Measurements from ENCODE around the gene LRGUK.
A peak's percentile ranks its signal among the peaks of the same experiment; 100 is the strongest.
"Not testable (repeated sequence)": the region's sequence is repeated elsewhere in the genome, so short reads cannot be mapped to it uniquely, and the experiment has no call there.

The LRGUK gene, protein sequence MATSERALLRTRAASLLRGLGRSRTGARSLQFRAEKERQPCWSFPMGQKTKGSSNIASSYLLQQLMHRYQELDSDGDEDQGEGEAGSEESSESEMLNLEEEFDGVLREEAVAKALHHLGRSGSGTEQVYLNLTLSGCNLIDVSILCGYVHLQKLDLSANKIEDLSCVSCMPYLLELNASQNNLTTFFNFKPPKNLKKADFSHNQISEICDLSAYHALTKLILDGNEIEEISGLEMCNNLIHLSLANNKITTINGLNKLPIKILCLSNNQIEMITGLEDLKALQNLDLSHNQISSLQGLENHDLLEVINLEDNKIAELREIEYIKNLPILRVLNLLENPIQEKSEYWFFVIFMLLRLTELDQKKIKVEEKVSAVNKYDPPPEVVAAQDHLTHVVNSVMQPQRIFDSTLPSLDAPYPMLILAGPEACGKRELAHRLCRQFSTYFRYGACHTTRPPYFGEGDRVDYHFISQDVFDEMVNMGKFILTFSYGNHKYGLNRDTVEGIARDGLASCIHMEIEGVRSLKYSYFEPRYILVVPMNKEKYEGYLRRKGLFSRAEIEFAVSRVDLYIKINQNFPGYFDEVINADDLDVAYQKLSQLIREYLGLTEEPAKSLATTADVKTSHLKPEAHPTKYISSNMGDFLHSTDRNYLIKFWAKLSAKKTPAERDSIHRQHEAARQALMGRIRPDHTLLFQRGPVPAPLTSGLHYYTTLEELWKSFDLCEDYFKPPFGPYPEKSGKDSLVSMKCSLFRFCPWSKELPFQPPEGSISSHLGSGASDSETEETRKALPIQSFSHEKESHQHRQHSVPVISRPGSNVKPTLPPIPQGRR

DNA sequence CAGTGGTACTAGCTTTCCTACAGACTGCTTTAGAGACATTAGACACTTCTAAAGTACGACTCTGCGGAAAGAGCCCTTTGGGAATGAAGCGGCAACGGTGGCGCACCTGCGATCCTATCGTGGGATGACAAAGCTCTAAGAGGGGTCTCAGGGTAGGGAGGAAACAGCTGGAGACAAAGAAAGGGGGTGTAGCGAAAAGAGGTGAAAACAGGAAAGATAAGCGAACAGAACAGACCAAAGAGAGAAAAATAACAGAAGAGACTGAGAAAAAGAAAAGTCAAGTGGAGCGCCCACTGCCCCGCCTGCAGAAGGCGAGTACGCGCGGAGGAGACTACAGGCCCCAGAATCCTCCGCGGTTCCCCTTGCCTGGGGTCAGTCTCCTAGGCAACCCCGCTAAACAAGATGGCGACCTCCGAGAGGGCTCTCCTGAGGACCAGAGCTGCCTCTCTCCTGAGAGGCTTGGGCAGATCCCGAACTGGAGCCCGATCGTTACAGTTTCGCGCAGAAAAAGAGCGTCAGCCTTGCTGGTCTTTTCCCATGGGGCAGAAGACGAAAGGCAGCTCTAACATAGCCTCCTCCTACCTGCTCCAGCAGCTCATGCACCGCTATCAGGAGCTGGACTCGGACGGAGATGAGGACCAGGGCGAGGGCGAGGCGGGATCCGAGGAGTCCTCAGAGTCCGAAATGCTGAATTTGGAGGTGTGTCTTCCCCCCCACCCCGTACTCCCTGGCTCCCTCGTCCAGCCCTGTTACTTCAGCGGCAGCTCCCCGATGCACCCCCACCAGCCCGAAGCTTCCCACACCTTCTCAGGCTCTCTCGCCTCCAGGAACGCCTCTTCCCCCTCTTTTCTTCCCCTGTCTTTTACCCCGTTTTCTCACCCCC lies at the start of gene LRGUK:
Gene LRGUK, plus strand, starts transcription at position 375 of the 883 bp plus-strand sequence. Its CDS starts 28 bp downstream, at position 403.
- no peak within 1 kb of the TSS for H3K27ac ChIP-seq (ENCODE audit: low read depth, low read length)
- peak within 1 kb of the TSS; percentile 79 for H2AFZ ChIP-seq (ENCODE audit: low read length, unreplicated experiment)
- peak within 1 kb of the TSS; percentile 88 for H3K4me3 ChIP-seq (ENCODE audit: low read depth, low read length)
- H3K27me3 ChIP-seq (ENCODE audit: insufficient read depth, low read length) = peaks cover 52% of the 10 kb centered on the region
- no peaks in the 10 kb centered on the region for H3K79me2 ChIP-seq (ENCODE audit: control insufficient read depth, insufficient read depth, low read length, unreplicated experiment)
- no peaks in the 10 kb centered on the region for H3K4me1 ChIP-seq (ENCODE audit: control insufficient read depth, insufficient read depth, low read length, unreplicated experiment)
- no peaks in the 10 kb centered on the region for H3K36me3 ChIP-seq (ENCODE audit: insufficient read depth, low read length)

DNA sequence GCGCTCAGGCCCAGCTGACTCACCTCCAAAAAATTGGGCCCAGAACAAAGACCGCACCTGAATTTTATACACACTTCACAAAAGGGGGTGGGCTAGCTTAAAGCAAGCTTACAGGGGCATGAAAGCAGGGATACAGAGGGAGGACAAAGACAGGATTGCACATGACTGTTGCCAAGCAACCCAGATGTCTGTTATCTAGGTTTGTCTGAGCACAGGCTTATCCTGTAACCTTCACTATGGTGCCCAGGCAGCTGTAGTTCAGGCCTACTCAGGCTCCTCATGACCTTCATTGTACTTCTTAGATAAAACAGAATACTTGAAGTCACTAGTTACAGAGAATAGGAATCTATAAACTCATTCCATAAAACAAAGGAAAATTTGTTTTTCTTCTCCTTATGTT lies 49.6 kb upstream of the LRGUK start:
- H3K27ac ChIP-seq (ENCODE audit: low read depth, low read length); H3K4me3 ChIP-seq (ENCODE audit: low read depth, low read length); H2AFZ ChIP-seq (ENCODE audit: low read length, unreplicated experiment); H3K79me2 ChIP-seq (ENCODE audit: control insufficient read depth, insufficient read depth, low read length, unreplicated experiment); H3K27me3 ChIP-seq (ENCODE audit: insufficient read depth, low read length); H3K4me1 ChIP-seq (ENCODE audit: control insufficient read depth, insufficient read depth, low read length, unreplicated experiment); H3K36me3 ChIP-seq (ENCODE audit: insufficient read depth, low read length): not testable (repeated sequence)

DNA sequence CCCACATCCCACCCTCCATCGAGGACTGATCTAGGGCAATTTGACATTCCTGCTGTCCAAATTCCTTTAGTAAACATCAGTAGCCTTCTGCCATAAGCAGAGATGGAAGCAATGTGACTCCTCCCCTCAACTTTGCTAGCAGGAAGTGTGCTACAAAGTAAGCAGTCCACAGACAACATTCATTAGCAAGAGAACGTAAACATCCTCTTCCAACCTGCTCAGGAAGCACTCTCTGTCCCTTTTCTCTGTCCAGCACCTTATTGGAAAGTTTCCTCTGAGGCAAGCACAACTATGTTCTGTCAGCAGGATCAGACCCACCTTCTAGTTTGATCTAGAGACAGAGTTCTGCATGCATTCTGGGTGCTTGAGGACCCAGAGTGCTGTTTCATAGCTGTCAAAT lies 48.1 kb upstream of the LRGUK start:
- H3K79me2 ChIP-seq (ENCODE audit: control insufficient read depth, insufficient read depth, low read length, unreplicated experiment) = no peaks in the 10 kb centered on the region
- H3K27me3 ChIP-seq (ENCODE audit: insufficient read depth, low read length) = no peaks in the 10 kb centered on the region
- no peaks in the 10 kb centered on the region for H3K36me3 ChIP-seq (ENCODE audit: insufficient read depth, low read length)
- no peak overlapping the region for H3K27ac ChIP-seq (ENCODE audit: low read depth, low read length)
- H2AFZ ChIP-seq (ENCODE audit: low read length, unreplicated experiment) = no peak overlapping the region
- H3K4me3 ChIP-seq (ENCODE audit: low read depth, low read length) = no peak overlapping the region
- H3K4me1 ChIP-seq (ENCODE audit: control insufficient read depth, insufficient read depth, low read length, unreplicated experiment) = no peaks in the 10 kb centered on the region

DNA sequence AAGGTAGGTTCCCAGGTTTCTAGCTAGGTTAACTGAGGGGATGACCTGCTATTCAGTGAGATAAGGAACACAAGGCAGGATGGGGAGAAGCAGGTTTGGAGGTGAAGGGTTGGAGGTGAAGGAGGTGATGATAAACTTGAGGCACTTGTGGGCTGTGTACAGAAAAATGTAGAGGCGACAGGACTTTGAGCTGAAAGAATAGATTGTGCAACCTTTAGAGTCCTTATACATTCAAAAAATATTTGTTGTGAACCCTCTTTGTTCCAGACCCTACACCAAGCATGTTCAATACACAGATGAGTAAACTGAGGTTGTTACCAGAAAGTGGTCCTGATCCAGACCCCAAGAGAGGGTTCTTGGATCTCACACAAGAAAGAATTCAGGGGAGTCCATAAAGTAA lies 45.4 kb upstream of the LRGUK start:
- no peaks in the 10 kb centered on the region for H3K27me3 ChIP-seq (ENCODE audit: insufficient read depth, low read length)
- H3K27ac ChIP-seq (ENCODE audit: low read depth, low read length) = no peak overlapping the region
- no peaks in the 10 kb centered on the region for H3K79me2 ChIP-seq (ENCODE audit: control insufficient read depth, insufficient read depth, low read length, unreplicated experiment)
- H3K36me3 ChIP-seq (ENCODE audit: insufficient read depth, low read length) = no peaks in the 10 kb centered on the region
- no peaks in the 10 kb centered on the region for H3K4me1 ChIP-seq (ENCODE audit: control insufficient read depth, insufficient read depth, low read length, unreplicated experiment)
- no peak overlapping the region for H2AFZ ChIP-seq (ENCODE audit: low read length, unreplicated experiment)
- H3K4me3 ChIP-seq (ENCODE audit: low read depth, low read length) = no peak overlapping the region

DNA sequence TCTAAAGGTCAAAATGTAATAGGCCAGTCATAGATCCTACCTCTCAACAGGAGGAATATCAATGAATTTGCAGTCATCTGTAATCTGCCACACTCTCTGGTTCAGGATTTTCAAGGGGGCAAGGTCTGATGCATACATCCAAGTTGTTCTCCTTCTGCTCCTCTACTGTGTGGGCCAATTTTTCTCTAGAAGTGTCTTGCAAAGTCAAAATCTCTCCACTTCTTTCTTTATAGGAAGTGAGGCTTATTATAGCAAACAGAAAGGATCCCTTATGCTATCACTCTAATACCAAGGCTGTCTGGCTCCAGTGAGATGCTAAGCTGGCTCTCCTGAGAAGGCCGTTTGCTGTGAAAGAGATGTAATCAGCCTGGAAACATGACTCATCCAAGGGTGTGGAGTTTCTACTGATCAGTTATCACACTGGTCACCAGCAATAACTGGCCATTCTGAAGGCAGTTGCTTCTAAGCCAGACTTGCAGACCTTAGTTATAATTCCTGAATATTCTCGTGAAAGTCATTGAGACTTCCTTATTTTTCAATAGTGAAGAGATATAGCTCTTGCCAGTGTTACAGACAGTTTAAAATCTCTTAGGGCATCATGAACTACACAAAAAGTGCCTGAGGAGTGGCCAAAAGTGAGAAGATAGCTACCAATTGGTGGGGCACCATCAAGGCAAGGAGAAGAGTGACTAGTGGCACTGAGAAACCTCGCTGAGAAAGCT lies 43.2 kb upstream of the LRGUK start:
- Histone ChIP-seq H2AFZ (ENCODE audit: low read length, unreplicated experiment) (no peak overlapping the region), H3K27ac (ENCODE audit: low read depth, low read length) (no peak overlapping the region), H3K27me3 (ENCODE audit: insufficient read depth, low read length) (no peaks in the 10 kb centered on the region), H3K36me3 (ENCODE audit: insufficient read depth, low read length) (no peaks in the 10 kb centered on the region), H3K79me2 (ENCODE audit: control insufficient read depth, insufficient read depth, low read length, unreplicated experiment) (no peaks in the 10 kb centered on the region), H3K4me1 (ENCODE audit: control insufficient read depth, insufficient read depth, low read length, unreplicated experiment) (no peaks in the 10 kb centered on the region), H3K4me3 (ENCODE audit: low read depth, low read length) (no peak overlapping the region)

DNA sequence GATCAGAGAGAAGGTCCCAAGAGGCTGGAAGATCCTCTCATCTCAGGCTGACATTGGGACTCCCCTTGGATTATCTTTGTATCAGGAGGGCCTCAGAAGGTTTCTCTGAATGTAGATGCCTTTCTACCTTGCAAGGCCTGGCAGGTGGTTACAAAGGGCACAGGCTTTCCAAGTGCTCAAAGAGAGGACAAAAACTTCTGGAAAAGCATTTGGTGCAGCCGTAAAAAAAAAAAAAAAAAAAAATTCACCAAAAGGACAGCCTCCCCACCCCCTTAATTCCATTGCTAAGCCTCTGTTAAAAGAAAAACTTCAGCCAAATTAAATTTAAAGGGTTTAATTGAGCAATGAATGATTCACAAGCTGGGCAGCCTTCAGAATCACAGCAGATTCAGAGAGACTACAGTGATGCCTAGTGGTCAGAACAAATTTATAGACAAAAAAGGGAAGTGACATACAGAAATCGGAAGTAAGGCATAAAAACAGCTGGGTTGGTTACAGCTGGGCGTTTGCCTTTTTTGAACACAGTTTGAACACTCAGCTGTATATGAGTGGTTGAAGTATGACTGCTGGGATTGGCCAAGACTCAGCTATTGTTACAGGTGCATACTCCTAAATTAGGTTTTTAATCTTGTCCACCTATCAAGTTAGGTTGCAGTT lies 42.5 kb upstream of the LRGUK start:
- no peak overlapping the region for H3K27ac ChIP-seq (ENCODE audit: low read depth, low read length)
- no peaks in the 10 kb centered on the region for H3K4me1 ChIP-seq (ENCODE audit: control insufficient read depth, insufficient read depth, low read length, unreplicated experiment)
- H3K79me2 ChIP-seq (ENCODE audit: control insufficient read depth, insufficient read depth, low read length, unreplicated experiment) = no peaks in the 10 kb centered on the region
- no peaks in the 10 kb centered on the region for H3K27me3 ChIP-seq (ENCODE audit: insufficient read depth, low read length)
- H3K4me3 ChIP-seq (ENCODE audit: low read depth, low read length) = no peak overlapping the region
- H3K36me3 ChIP-seq (ENCODE audit: insufficient read depth, low read length) = no peaks in the 10 kb centered on the region
- H2AFZ ChIP-seq (ENCODE audit: low read length, unreplicated experiment) = no peak overlapping the region

DNA sequence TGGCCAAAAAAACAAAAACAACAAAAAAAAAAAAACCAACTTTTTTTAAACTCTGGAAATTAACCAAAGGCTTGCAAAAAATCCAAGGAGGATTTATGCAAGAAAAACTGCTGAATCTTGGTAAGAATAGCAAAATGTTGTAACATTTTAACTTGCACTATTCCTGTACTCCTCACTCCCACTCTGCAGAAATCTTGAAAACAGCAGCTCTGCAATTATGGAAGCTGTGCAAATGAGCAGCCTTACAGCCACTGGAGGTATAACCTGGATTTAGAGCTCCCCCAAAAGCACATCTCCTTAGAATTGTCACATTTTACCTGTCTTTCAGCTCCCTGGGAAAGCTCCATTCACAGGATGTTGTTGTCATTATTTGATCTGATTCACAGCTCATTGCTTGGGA lies 41.8 kb upstream of the LRGUK start:
- Histone ChIP-seq H3K27ac (ENCODE audit: low read depth, low read length) (no peak overlapping the region), H3K4me1 (ENCODE audit: control insufficient read depth, insufficient read depth, low read length, unreplicated experiment) (no peaks in the 10 kb centered on the region), H3K27me3 (ENCODE audit: insufficient read depth, low read length) (no peaks in the 10 kb centered on the region), H3K4me3 (ENCODE audit: low read depth, low read length) (no peak overlapping the region), H3K36me3 (ENCODE audit: insufficient read depth, low read length) (no peaks in the 10 kb centered on the region), H2AFZ (ENCODE audit: low read length, unreplicated experiment) (no peak overlapping the region), H3K79me2 (ENCODE audit: control insufficient read depth, insufficient read depth, low read length, unreplicated experiment) (no peaks in the 10 kb centered on the region)

DNA sequence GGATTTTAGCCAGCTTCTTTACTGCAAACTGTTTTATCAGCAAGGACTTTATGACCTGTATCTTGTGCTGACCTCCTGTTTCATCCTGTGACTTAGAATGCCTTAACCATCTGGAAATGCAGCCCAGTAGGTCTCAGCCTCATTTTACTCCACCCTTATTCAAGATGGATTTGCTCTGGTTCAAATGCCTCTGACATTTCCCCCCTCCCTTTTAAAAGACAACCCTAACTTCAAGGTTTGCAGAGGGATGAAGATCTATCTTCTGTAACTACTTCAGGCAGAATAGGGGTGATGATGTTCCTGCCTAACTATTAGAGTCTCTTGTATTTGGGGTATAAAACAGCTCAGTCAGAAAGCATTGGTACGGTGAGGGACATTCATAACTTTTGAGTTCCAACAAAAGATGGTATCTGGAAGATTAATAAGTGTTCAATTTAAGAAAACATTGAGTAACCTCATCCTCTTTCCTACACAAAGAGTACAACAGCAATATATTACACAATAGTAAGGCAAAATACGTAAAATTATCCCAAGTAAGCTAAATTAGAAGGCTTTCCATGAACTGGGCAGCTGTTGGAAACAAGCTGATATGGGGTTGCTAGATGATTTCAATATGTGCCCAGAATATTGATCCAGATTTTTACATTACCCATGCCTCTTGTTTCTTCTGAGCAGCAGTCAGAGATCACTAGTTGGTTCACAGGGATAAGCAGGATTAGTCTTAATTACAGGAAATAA lies 40.0 kb upstream of the LRGUK start:
- H3K27me3 ChIP-seq (ENCODE audit: insufficient read depth, low read length) = no peaks in the 10 kb centered on the region
- no peak overlapping the region for H3K27ac ChIP-seq (ENCODE audit: low read depth, low read length)
- H3K36me3 ChIP-seq (ENCODE audit: insufficient read depth, low read length) = no peaks in the 10 kb centered on the region
- no peak overlapping the region for H2AFZ ChIP-seq (ENCODE audit: low read length, unreplicated experiment)
- H3K4me3 ChIP-seq (ENCODE audit: low read depth, low read length) = no peak overlapping the region
- H3K79me2 ChIP-seq (ENCODE audit: control insufficient read depth, insufficient read depth, low read length, unreplicated experiment) = no peaks in the 10 kb centered on the region
- no peaks in the 10 kb centered on the region for H3K4me1 ChIP-seq (ENCODE audit: control insufficient read depth, insufficient read depth, low read length, unreplicated experiment)

DNA sequence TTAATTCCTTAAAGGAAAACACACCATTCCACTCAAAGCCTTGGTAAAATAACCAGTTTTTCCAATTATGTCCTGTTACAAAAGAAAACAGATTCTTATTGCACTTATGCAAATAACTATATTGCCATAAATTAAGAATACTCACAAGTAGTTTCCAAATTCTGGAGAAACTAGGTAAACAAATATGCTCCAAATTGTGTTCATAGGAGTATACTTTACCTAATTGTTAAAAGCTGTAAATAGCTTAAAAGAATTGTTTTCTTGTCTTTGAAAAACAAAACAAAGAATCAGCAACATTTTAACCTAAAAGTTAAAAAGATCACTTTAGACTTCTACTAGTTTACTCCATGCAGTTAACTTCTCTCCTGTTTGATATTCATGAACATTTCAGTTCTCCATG lies 38.9 kb upstream of the LRGUK start:
- no peak overlapping the region for H2AFZ ChIP-seq (ENCODE audit: low read length, unreplicated experiment)
- H3K79me2 ChIP-seq (ENCODE audit: control insufficient read depth, insufficient read depth, low read length, unreplicated experiment) = no peaks in the 10 kb centered on the region
- H3K4me3 ChIP-seq (ENCODE audit: low read depth, low read length) = no peak overlapping the region
- no peak overlapping the region for H3K27ac ChIP-seq (ENCODE audit: low read depth, low read length)
- no peaks in the 10 kb centered on the region for H3K27me3 ChIP-seq (ENCODE audit: insufficient read depth, low read length)
- H3K4me1 ChIP-seq (ENCODE audit: control insufficient read depth, insufficient read depth, low read length, unreplicated experiment) = no peaks in the 10 kb centered on the region
- no peaks in the 10 kb centered on the region for H3K36me3 ChIP-seq (ENCODE audit: insufficient read depth, low read length)
